Measurements from ENCODE around the gene RNF34.

GRCh38 chr12:121461048-121461447 is 61.1 kb downstream of the RNF34 start:
- no peak for TF ChIP-seq TCF12 (IDR thresholded peaks at IDR 0.05; ENCODE audit: low read depth, low read length)
- no peak for TF ChIP-seq JUND (IDR thresholded peaks at IDR 0.05; ENCODE audit: low read length)
- TF ChIP-seq POLR2A (IDR thresholded peaks at IDR 0.05; ENCODE audit: control extremely low read depth in 1 of 2, low read depth in 2 of 2, low read length in 2 of 2) = no peak
- TF ChIP-seq, protein P1, sequence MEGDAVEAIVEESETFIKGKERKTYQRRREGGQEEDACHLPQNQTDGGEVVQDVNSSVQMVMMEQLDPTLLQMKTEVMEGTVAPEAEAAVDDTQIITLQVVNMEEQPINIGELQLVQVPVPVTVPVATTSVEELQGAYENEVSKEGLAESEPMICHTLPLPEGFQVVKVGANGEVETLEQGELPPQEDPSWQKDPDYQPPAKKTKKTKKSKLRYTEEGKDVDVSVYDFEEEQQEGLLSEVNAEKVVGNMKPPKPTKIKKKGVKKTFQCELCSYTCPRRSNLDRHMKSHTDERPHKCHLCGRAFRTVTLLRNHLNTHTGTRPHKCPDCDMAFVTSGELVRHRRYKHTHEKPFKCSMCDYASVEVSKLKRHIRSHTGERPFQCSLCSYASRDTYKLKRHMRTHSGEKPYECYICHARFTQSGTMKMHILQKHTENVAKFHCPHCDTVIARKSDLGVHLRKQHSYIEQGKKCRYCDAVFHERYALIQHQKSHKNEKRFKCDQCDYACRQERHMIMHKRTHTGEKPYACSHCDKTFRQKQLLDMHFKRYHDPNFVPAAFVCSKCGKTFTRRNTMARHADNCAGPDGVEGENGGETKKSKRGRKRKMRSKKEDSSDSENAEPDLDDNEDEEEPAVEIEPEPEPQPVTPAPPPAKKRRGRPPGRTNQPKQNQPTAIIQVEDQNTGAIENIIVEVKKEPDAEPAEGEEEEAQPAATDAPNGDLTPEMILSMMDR (IDR thresholded peaks at IDR 0.05; ENCODE audit: control extremely low read depth in 1 of 3, insufficient read depth in 1 of 3, low read depth in 1 of 3, low read length in 3 of 3) = no peak
- TF ChIP-seq NRF1 (IDR thresholded peaks at IDR 0.05; ENCODE audit: low read depth, low read length) = no peak
- TF ChIP-seq EP300 (IDR thresholded peaks at IDR 0.05; ENCODE audit: borderline replicate concordance in 1 of 2, low read depth in 2 of 2, low read length in 2 of 2) = no peak
- TF ChIP-seq ZNF274 (IDR thresholded peaks at IDR 0.05; ENCODE audit: borderline replicate concordance, extremely low read depth, low read length) = no peak
- no peak for TF ChIP-seq PHF8 (conservative IDR thresholded peaks at IDR 0.05; ENCODE audit: low read depth, low read length)
- TF ChIP-seq CBX5 (IDR thresholded peaks at IDR 0.05; ENCODE audit: low read depth, low read length) = no peak
- TF ChIP-seq EGR1 (IDR thresholded peaks at IDR 0.05; ENCODE audit: borderline replicate concordance, low read depth, low read length) = no peak
- TF ChIP-seq BCL11A (IDR thresholded peaks at IDR 0.05; ENCODE audit: low read depth in 2 of 2, low read length in 2 of 2) = no peak
